Skeletal muscle cell (primary cell): ENCODE results near the gene EFCAB13.
A peak's percentile ranks its signal among the peaks of the same experiment; 100 is the strongest.
"Not testable (repeated sequence)": the region's sequence is repeated elsewhere in the genome, so short reads cannot be mapped to it uniquely, and the experiment has no call there.

Experiments used
- DNase-seq: peaks from one replicate; pipeline ENCODE4 v3.0.0-alpha.2; 2010; ENCODE audit warnings: low read depth
- H3K4me3 ChIP-seq: 2 replicates; pipeline ENCODE4 v1.5.1; 2011; ENCODE audit warnings: low read depth, mild to moderate bottlenecking, control low read depth, low read length, moderate library complexity

The EFCAB13 gene

DNA sequence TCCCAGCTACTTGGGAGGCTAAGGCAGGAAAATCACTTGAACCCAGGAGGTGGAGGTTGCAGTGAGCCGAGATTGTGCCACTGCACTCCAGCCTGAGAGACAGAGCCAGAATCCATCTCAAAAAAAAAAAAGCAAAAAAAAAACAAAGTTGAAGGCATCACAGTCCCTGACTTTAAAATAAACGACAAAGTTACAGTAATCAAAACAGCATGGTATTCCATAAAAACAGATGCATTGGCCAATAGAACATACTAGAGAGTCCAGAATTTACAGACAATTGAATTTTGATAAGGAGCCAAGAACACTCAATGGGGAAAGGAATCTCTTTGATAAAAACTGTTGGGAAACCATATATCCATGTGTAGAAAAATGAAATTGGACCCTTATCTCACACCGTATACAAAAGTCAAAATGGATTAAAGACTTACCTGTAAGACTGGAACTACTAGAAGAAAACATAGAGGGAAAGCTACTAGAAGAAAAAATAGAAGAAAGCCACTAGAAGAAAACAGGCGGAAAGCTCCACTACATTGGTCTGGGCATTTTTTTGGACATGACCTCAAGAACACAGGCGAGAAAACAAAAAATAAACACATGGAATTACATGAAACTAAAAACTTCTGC, 2.8 kb upstream of the EFCAB13 start:
- no peak for DNase-seq
- no peak overlapping the region for H3K4me3 ChIP-seq

DNA sequence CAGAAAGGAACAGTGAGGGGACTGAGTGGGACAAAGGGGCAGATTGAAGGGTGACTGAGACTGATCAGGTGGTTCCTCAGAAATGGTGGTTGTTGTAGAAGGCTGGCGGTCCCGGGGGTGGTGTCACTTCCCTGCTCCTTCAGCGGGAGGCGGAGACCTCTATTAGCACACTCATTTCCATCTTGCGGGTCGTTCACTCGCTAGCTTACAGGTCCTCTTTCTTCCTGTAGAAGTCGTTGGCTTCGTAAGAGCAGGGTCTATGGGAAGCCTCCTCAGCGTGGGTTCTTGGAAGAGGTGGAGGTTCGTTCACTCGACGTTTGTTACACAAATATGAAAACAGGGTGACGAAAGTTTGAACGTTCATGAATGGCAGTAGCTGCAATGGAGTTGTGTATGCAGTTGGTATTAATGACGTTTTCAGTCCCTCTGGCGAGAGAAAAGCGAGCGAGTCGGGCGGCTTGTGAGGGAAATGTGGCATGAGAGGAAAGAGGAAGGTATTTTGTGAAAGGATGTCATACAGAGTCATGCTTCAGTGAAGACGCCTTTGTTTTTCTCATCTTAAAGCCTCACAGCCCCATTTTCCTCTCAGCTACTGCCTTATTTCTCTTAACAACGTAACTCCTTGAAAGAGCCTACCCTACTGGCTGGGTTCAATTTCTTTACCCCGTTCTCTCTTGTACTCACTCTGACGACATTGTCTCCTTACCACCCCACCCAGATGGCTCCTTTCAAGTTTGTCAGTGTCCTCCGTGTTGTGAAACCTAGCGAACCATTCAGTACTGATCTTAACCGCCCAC, 667 bp downstream of the EFCAB13 start:
- DNase-seq: no peak
- H3K4me3 ChIP-seq: peak overlapping the region; percentile 67

GRCh38 chr17:47325176-47325575, 1.4 kb downstream of the EFCAB13 start:
- no peak for DNase-seq
- no peak overlapping the region for H3K4me3 ChIP-seq

DNA sequence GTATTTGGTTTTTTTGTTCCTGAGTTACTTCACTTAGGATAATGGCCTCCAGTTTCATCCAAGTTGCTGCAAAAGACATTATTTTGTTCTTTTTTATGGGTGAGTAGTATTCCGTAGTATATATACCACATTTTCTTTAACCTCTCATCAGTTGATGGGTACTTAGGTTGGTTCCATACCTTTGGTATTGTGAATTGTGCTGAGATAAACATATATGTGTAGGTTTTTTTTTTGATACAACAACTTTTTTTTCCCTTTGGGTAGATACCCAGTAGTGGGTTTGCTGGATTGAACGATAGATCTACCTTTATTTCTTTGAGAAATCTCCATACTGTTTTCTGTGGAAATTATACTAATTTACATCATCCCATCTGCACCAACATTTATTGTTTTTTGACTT, 6.8 kb downstream of the EFCAB13 start:
- DNase-seq: no peak

GRCh38 chr17:47332287-47332686, 8.5 kb downstream of the EFCAB13 start:
- H3K4me3 ChIP-seq: no peak overlapping the region
- no peak for DNase-seq

More for the DNA sequence above, 6.8 kb downstream of the EFCAB13 start:
- no peak overlapping the region for H3K4me3 ChIP-seq

DNA sequence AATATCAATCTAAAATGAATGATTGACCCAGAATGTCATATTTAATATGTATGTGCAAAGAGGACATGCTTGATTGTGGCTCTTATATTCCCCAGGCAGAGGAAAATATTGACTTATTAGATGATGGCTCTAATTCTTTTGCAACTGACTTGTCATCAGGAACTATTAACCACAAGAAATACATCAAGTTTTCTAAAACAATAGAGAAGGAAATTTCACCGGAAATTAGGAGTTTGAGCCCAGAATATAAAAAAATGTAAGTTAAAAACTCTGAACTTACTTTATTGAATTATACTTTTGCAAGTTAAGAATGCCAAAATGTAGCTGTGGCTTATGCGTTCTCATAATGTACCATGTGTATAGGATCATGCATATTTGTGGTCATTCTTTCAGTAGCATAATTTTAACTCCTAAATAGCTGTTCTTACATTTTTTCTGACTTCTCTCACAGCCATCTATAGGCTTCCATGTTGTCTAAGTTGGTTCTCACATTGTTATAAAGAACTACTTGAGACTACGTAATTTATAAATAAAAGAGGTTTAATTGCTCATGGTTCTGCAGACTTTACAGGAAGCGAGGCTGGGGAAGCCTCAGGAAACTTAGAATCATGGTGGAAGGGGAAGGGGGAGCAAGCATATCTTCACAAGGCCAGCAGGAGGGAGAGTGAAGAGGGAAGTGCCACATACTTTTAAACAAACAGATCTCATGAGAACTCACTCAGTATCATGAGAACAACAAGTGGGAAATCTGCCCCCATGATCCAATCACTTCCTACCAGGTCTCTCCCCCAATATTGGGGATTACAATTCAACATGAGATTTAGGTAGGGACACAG, 11.6 kb downstream of the EFCAB13 start:
- no peak for DNase-seq
- H3K4me3 ChIP-seq: no peak overlapping the region

- no peak overlapping the region for H3K4me3 ChIP-seq
- DNase-seq: no peak
Measured at GRCh38 chr17:47338026-47338425, 14.3 kb downstream of the EFCAB13 start.

DNA sequence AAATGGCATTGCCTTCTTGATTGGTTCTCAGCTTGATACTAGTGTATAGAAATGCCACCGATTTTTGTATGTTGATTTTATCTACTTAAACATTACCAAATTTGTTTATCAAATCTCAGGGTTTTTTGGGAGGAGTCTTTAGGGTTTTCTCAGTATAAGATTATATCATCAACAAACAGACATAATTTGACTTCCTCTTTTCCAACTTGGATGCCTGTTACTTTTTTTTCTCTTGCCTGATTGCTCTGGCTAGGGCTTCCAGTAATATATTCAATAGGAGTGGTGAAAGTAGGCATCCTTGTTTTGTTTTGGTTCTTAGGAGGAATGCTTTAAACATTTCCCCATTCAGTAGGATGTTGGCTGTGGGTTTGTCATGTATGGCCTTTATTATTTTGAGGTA, 29.1 kb downstream of the EFCAB13 start:
- no peak overlapping the region for H3K4me3 ChIP-seq
- DNase-seq: no peak

DNA sequence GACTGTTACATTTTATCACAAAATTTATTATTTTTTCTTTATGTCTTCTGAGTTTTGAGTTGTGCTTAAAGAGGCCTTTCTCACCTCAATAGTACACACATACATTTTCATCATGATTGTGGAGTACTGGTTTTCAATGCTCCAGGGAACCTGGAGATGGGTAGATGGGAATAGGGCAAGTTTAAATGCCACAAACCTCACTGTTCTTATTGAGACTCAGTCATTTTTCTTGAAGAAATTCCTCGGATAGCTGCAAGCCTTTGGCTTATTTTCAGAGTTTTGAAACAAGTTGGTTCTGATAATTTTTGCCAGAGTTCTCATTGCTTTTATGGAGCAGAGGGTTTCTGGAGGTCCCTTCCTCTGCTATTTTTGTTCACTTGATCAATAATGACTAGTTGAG, 34.9 kb downstream of the EFCAB13 start:
- no peak overlapping the region for H3K4me3 ChIP-seq
- no peak for DNase-seq

- no peak for DNase-seq
- no peak overlapping the region for H3K4me3 ChIP-seq
Measured at GRCh38 chr17:47363171-47363570, 39.4 kb downstream of the EFCAB13 start.

DNA sequence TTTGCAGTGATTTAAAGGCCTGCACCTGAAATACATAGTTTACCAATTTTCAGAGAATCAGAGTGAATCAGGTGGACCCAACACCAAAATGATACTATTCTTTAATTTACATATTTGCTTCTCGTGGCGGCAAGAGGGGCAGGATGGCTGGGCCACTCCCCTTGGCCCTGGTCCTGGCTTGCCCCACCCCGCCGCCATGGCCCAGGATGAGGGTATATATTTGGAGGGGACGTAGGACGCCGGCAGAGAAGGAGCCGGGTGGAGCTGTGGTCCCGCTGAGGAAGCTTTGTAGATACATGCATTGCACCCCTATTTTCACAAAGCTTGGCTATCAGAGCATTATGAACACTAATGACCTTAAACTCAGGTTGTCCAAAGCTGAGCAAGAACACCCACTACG, 43.5 kb downstream of the EFCAB13 start:
- no peak overlapping the region for H3K4me3 ChIP-seq

DNA sequence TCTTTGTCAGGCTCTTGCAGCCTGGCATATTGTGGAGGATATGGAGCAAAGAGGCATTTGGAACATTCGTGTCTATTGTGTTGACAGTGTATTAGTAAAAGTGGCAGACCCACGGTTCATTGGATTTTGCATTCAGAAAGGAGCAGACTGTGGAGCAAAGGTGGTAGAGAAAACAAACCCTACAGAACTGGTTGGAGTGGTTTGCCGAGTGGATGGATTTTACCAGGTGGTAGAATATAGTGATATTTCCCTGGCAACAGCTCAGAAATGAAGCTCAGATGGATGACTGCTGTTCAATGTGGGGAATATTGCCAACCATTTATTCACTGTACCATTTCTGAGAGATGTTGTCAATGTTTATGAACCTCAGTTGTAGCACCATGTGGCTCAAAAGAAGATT, 44.5 kb downstream of the EFCAB13 start:
- H3K4me3 ChIP-seq: no peak overlapping the region
- DNase-seq: no peak

More for the DNA sequence above, 43.5 kb downstream of the EFCAB13 start:
- DNase-seq: no peak

DNA sequence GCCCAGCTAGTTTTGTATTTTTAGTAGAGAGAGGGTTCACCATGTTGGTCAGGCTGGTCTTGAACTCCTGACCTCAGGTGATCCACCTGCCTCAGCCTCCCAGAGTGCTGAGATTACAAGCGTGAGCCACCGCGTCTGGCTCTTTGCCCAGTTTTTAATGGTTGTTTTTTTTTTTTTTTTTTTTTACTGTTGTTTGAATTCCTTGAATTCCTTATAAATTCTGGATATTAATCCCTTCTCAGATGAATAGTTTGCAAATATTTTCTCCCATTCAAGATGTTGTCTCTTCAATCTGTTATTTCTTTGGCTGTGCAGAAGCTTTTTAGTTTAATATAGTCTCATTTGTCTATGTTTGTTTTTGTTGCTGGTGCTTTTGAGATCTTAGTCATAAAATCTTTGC, 47.1 kb downstream of the EFCAB13 start:
- not testable (repeated sequence) for H3K4me3 ChIP-seq, DNase-seq

GRCh38 chr17:47373002-47373401, 49.2 kb downstream of the EFCAB13 start:
- DNase-seq: no peak
- no peak overlapping the region for H3K4me3 ChIP-seq

GRCh38 chr17:47376247-47376646, 52.5 kb downstream of the EFCAB13 start:
- H3K4me3 ChIP-seq: no peak overlapping the region
- DNase-seq: no peak

DNA sequence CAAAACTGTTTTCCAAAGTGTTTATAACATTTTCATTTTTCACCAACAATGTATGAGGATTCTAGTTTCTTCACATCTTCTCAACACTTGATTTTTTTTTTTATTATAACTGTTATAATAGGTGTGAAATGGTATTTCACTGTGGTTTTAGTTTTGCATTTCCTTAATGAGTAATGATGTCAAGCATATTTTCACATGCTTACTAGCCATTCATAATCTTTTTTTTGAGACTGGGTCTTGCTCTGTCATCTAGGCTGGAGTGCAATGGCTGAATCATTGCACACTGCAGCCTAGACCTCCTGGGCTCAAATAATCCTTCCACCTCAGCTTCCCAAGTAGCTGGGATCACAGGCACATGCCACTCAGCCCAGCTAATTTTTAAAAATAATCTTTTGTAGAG, 65.1 kb downstream of the EFCAB13 start:
- H3K4me3 ChIP-seq: no peak overlapping the region
- no peak for DNase-seq

DNA sequence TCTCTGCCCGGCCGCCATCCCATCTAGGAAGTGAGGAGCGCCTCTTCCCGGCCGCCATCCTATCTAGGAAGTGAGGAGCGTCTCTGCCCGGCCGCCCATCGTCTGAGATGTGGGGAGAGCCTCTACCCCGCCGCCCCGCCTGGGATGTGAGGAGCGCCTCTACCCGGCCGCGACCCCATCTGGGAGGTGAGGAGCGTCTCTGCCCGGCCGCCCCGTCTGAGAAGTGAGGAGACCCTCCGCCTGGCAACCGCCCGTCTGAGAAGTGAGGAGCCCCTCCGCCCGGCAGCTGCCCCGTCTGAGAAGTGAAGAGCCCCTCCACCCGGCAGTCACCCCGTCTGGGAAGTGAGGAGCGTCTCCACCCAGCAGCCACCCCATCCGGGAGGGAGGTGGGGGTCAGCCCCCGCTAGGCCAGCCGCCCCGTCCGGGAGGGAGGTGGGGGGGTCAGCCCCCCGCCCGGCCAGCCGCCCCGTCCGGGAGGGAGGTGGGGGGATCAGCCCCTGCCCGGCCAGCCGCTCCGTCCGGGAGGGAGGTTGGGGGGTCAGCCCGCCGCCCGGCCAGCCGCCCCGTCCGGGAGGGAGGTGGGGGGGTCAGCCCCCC, 73.9 kb downstream of the EFCAB13 start:
- DNase-seq, H3K4me3 ChIP-seq: not testable (repeated sequence)

GRCh38 chr17:47400333-47400732, 76.6 kb downstream of the EFCAB13 start:
- DNase-seq: no peak
- no peak overlapping the region for H3K4me3 ChIP-seq

- H3K4me3 ChIP-seq: no peak overlapping the region
- no peak for DNase-seq
Measured at GRCh38 chr17:47401100-47401499, 77.3 kb downstream of the EFCAB13 start.

DNA sequence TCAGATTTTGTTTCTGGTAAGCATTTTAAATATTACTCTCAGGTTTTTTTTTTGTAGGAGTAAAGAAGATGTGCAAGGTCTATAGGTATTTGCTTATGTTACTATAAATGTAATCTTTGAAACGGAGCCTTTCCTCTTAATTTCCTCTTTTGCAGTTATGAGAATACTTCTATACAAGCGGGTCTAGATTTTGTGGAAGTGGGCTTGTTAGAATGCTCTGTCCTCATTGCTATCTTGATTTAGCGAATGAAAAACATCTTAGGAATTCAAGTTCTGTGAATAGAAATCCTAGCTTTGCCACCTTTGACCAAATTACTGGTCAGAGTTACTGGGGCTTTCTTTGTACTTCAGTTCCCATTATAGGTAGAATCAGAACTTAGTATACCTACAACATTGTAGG, 80.3 kb downstream of the EFCAB13 start:
- H3K4me3 ChIP-seq: no peak overlapping the region
- no peak for DNase-seq
